Kidney glomerular epithelial cell (primary cell): ENCODE measurements around the gene SLC26A9.
"Not testable (repeated sequence)": the region's sequence is repeated elsewhere in the genome, so short reads cannot be mapped to it uniquely, and the experiment has no call there.

Experiments used
- DNase-seq: peaks from one replicate; lab custom pipeline; 2025; lab: John Stamatoyannopoulos, UW

Gene SLC26A9

DNA sequence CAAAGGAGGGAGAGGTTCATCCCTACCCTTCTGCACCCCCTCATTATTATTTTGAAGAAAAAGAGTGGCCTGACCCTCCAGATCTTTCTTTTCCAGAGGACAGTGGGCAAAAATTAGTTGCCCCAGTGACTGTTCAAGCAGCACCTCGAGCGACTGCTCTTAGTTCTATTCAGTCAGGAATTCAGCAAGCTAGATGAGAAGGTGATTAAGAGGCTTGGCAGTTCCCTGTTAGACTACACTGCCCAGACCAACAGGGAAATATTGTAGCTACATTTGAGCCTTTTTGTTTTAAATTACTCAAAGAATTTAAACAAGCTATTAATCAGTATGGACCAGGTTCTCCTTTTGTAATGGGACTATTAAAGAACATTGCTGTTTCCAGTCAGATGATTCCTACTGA, 51.8 kb downstream of the SLC26A9 start:
- peak; percentile 32 for DNase-seq

DNA sequence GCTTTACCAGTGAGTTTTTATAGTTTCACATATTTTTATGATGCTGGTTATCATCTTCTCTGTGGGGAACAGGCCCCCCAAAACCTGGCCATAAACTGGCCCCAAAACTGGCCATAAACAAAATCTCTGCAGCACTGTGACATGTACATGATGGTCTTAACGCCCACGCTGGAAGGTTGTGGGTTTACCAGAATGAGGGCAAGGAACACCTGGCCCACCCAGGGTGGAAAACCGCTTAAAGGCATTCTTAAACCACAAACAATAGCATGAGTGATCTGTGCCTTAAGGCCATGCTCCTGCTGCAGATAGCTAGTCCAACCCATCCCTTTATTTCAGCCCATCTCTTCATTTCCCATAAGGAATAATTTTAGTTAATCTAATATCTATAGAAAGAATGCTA, 52.6 kb downstream of the SLC26A9 start:
- not testable (repeated sequence) for DNase-seq

DNA sequence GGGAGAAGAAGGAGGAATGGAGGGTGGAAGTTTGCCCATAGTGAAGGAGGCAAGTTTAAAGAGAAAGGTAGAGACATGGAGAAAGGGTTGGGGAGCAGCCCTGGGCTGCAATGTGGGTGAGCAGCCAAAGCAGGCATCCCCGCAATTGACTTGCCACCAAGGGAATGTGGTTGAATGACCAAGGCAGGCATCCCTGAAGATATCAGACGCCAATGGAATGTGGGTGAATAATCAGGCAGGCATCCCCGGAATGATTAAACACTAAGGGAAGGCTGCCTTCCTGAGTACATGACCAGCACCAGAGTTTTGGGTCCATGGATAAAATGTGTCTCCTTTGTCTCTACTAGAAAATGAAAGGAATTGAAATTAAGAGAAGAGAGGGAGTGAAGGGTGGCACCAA, 53.5 kb downstream of the SLC26A9 start:
- peak; percentile 77 for DNase-seq

DNA sequence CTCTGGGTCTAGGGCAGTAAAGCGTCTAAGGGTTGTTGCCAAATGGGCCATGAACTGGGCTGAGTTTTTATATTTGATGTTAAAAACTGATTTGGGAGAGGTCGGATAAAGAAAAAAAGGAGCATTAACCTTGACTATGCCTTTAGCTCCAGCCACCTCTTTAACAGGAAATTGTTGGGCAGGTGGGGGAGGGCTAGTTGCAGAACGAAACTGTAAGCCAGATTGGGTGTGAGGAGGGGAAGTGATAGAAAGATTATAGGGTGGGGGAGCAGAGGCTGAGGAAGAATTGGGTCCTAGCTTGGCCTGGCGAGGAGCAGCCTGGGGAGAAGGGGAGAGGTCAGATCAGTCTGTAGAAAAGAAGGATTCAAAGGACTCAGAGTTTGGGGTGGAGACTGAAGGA, 54.2 kb downstream of the SLC26A9 start:
- not testable (repeated sequence) for DNase-seq

DNA sequence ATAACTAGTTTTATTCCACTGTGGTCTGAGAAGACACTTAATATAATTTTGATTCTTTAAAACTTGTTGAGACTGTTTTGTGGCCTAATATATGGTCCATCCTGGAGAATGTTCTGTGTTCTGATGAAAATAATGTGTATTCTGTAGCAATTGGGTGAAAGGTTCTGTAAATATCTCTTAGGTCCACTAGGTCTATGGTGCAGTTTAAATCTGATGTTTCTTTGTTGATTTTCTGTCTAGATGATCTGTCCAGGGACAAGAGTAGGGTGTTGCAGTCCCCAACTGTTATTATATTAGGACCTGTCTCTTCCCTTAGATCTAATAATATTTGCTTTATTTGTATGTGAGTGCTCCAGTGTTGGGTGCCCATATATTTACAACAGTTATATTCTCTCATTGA, 59.5 kb downstream of the SLC26A9 start:
- DNase-seq, result no peak

DNA sequence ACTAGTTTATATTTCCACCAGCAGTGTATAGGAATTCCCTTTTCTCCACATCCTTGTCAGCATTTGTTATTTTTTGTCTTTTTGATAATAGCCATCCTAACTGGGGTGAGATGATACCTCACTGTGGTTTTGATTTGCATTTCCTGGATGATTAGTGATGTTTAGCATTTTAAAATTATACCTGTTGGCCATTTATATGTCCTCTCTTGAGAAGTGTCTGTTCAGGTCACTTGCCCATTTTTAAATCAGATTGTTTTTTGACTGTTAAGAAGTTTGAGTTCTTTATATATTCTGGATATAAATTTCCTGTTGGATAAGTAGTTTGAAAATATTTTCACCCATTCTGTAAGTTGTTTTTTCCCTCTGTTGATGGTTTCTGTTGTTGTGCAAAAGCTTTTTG, 62.3 kb downstream of the SLC26A9 start:
- DNase-seq, result no peak

DNA sequence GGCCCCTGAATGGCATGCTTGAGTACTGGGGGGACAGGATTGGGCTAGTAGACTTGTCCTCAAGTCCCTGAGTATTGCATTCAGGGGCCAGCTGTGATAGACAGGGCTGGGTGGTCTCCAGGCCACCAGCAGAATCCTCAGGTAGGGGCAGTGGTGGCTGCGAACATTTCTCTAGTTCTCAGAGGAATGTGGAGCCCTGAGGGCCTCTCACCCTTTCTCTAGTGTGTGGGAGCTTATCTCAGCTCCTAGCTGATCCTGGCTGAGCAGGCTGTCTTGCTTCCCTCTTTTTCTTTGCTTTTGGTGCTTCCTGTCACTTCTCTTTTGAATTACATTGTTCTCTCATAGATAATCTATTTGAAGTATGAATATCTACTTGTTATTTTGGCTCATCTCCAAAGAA, 63.3 kb downstream of the SLC26A9 start:
- DNase-seq, result no peak

DNA sequence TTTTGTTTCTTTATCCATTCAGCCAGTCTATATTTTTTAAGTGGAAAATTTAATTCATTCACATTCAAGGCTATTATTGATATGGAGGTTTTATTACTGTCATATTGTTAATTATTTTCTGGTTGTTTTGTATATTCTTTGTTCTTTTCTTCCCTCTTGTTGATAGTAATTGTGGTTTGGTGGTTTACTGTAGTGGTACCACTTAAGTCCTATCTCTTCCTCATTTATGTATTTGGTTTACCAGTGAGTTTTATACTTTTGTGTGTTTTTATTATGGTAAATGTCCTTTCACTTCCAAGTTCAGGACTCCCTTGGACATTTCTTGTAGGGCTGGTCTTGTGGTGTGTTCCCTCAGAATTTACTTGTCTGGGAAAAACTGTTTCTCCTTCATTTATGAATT, 65.2 kb downstream of the SLC26A9 start:
- DNase-seq, result no peak

DNA sequence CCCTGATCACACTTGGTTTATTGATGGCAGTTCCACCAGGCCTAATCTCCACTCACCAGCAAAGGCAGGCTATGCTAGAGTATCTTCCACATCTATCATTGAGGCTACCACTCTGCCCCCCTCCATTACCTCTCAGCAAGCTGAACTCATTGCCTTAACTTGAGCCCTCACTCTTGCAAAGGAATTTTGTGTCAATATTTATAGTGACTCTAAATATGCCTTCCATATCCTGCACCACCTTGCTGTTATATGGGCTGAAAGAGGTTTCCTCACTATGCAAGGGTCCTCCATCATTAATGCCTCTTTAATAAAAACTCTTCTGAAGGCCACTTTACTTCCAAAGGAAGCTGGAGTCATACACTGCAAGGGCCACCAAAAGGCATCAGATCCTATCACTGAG, 70.1 kb downstream of the SLC26A9 start:
- not testable (repeated sequence) for DNase-seq

DNA sequence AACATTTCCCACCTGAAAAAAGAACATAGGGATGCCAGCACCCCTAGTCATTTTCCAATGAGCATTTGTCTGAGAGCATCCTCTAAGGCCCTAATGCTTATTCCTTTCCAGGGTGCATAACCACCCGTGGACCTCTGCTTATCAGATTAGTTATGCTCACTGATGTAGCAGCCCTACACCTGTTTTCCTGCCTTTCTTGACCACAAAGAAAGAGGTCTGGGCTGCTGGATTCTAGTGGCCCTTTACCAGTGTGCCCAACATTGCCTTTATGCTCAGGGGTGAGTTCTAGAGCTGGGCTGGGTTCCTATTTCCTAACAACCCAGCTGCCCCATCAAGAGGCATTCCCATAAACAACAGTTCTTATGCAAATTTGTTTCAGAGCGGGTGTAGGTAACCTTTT, 73.0 kb downstream of the SLC26A9 start:
- no peak for DNase-seq
